Measurements from ENCODE around the gene NISCH. TPM values are rescaled to one million over a fixed set of nuclear protein-coding genes. Genes with fewer than 3 reads are reported as not detected.

The NISCH gene
- total RNA-seq, 1 experiment from 2014 or later: 60.4 TPM

DNA sequence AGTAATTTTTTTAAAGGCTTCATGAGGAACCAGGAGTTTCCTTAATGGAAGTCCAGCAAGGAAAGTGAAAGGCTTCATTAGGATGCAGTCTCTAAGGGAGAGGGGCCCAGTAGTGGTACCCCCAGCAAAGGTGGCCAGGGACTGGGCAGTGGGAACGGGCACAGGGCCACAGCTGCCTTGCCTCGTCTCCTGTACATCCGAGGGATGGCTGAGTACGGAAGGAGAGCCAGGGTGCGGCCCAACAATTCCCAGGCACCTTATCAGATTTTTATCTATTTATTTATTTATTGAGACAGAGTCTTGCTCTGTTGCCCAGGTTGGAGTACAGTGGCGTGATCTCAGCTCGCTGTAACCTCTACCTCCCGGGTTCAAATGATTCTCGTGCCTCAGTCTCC is 25.0 kb upstream of the NISCH start:
- no TSS peak for BruUV-seq (replicated peaks)
- TF ChIP-seq, protein P1, sequence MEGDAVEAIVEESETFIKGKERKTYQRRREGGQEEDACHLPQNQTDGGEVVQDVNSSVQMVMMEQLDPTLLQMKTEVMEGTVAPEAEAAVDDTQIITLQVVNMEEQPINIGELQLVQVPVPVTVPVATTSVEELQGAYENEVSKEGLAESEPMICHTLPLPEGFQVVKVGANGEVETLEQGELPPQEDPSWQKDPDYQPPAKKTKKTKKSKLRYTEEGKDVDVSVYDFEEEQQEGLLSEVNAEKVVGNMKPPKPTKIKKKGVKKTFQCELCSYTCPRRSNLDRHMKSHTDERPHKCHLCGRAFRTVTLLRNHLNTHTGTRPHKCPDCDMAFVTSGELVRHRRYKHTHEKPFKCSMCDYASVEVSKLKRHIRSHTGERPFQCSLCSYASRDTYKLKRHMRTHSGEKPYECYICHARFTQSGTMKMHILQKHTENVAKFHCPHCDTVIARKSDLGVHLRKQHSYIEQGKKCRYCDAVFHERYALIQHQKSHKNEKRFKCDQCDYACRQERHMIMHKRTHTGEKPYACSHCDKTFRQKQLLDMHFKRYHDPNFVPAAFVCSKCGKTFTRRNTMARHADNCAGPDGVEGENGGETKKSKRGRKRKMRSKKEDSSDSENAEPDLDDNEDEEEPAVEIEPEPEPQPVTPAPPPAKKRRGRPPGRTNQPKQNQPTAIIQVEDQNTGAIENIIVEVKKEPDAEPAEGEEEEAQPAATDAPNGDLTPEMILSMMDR (conservative IDR thresholded peaks at IDR 0.05; ENCODE audit: low read depth, low read length): no peak
- no peak for TF ChIP-seq EZH2phosphoT487 (IDR thresholded peaks at IDR 0.05; ENCODE audit: borderline replicate concordance, low read length)
- no peak for TF ChIP-seq EZH2 (IDR thresholded peaks at IDR 0.05; ENCODE audit: low read length, unreplicated experiment)
- Histone ChIP-seq H2AFZ (ENCODE audit: low read length) (no peak overlapping the region), H3K79me2 (ENCODE audit: low read length) (no peaks in the 10 kb centered on the region), H3K9me3 (ENCODE audit: low read length) (no peaks in the 10 kb centered on the region), H3K27me3 (ENCODE audit: low read length) (no peaks in the 10 kb centered on the region), H3K36me3 (ENCODE audit: low read depth, low read length) (no peaks in the 10 kb centered on the region), H3K4me3 (ENCODE audit: low read length) (no peak overlapping the region), H3K9me2 (replicated peaks; ENCODE audit: low read length) (no peaks in the 10 kb centered on the region), H3K9ac (ENCODE audit: low read length) (no peak overlapping the region), H4K20me1 (ENCODE audit: low read length) (no peaks in the 10 kb centered on the region), H3F3A (ENCODE audit: low read length, unreplicated experiment) (no peaks in the 10 kb centered on the region), H3K4me1 (ENCODE audit: insufficient read depth, low read length) (no peaks in the 10 kb centered on the region), H3K4me2 (ENCODE audit: low read length) (no peak overlapping the region), H3K27ac (ENCODE audit: low read length) (no peak overlapping the region)
- no peak for ATAC-seq
- DNase-seq: no peak
- intact Hi-C loops (cut with micrococcal nuclease): no loop called here
- ChIA-PET POLR2A (ENCODE audit: unreplicated experiment) (no interaction called here), CTCF (no interaction called here)

DNA sequence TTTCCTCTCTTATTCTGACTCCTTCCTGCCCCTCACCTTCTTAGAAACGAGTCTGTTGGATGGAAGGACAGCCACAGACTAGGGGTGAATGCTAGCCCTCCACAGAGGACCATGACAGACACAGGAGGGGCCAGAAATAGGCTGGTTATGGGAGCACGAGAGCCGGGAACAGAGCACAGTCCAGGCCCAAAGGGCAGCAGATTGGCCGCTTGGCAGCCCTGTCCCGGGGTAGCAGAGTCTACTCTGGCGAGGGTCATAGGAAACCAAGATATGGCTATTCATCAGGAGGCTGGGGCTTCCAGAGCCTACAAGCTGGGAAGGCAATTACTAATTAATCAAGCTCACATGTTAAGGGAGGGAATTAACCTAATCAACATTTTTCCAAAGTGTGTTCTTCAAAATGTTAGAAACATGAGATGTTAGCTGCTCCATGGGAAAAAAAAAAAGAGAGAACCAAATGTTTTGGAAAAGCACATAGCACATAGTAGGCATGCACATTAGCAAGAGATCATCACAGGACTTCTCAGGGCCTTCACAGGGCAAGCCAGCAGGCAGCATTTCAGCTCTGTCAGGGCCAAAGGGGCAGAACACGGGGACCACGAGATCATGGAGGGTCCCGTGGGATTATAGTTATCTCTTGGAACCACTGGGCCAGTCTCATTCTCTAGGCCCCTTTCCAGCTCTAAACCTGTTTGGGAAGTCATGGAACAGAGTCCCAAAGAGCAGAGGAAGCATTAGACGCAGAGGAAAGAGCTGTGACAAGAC is 23.8 kb upstream of the NISCH start:
- no TSS peak for BruUV-seq (replicated peaks)
- CTCF ChIA-PET: no interaction called here
- intact Hi-C loops (cut with micrococcal nuclease): no loop called here

DNA sequence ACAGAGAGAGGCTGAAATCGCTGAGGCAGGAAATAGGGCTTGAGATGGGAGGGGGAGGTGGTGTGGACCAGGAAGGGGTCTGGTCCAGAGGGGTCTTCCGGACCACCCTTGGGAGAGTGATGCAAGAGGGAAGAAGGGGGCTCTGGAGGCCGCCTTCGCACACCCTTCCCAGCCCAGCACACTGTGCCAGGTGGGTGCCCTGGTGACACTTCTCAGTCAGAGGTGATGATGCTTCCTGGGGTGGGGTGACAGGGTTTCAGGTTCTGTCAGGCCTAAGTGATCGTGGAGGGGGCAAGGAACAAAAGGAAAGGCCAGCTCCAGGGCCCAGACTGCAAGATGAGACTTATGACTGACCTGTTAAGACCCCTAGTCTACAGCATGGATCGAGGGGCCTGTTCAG is 23.2 kb upstream of the NISCH start:
- Histone ChIP-seq H3K27me3 (ENCODE audit: low read length) (no peaks in the 10 kb centered on the region), H2AFZ (ENCODE audit: low read length) (no peak overlapping the region), H4K20me1 (ENCODE audit: low read length) (no peaks in the 10 kb centered on the region), H3K79me2 (ENCODE audit: low read length) (no peaks in the 10 kb centered on the region), H3K4me3 (ENCODE audit: low read length) (no peak overlapping the region), H3K27ac (ENCODE audit: low read length) (no peak overlapping the region), H3K4me1 (ENCODE audit: insufficient read depth, low read length) (no peaks in the 10 kb centered on the region), H3K9ac (ENCODE audit: low read length) (no peak overlapping the region), H3K4me2 (ENCODE audit: low read length) (no peak overlapping the region), H3K9me3 (ENCODE audit: low read length) (no peaks in the 10 kb centered on the region), H3F3A (ENCODE audit: low read length, unreplicated experiment) (no peaks in the 10 kb centered on the region), H3K9me2 (replicated peaks; ENCODE audit: low read length) (no peaks in the 10 kb centered on the region), H3K36me3 (ENCODE audit: low read depth, low read length) (no peaks in the 10 kb centered on the region)
- intact Hi-C loops (cut with micrococcal nuclease): no loop called here
- TF ChIP-seq EZH2phosphoT487 (IDR thresholded peaks at IDR 0.05; ENCODE audit: borderline replicate concordance, low read length) (no peak), EZH2 (IDR thresholded peaks at IDR 0.05; ENCODE audit: low read length, unreplicated experiment) (no peak)
- TF ChIP-seq, protein P1 (conservative IDR thresholded peaks at IDR 0.05; ENCODE audit: low read depth, low read length): no peak
- ChIA-PET CTCF (no interaction called here), POLR2A (ENCODE audit: unreplicated experiment) (no interaction called here)
- no TSS peak for BruUV-seq (replicated peaks)
- no peak for ATAC-seq
- no peak for DNase-seq

More for the DNA sequence above, 23.8 kb upstream of the NISCH start:
- TF ChIP-seq EZH2phosphoT487 (IDR thresholded peaks at IDR 0.05; ENCODE audit: borderline replicate concordance, low read length) (no peak), EZH2 (IDR thresholded peaks at IDR 0.05; ENCODE audit: low read length, unreplicated experiment) (no peak)
- TF ChIP-seq, protein P1 (conservative IDR thresholded peaks at IDR 0.05; ENCODE audit: low read depth, low read length): no peak
- Histone ChIP-seq H4K20me1 (ENCODE audit: low read length) (no peaks in the 10 kb centered on the region), H3K4me3 (ENCODE audit: low read length) (no peak overlapping the region), H3K36me3 (ENCODE audit: low read depth, low read length) (no peaks in the 10 kb centered on the region), H3K79me2 (ENCODE audit: low read length) (no peaks in the 10 kb centered on the region), H3K4me2 (ENCODE audit: low read length) (no peak overlapping the region), H3K27ac (ENCODE audit: low read length) (no peak overlapping the region), H3K9ac (ENCODE audit: low read length) (no peak overlapping the region), H3F3A (ENCODE audit: low read length, unreplicated experiment) (no peaks in the 10 kb centered on the region), H3K4me1 (ENCODE audit: insufficient read depth, low read length) (no peaks in the 10 kb centered on the region), H3K27me3 (ENCODE audit: low read length) (no peaks in the 10 kb centered on the region), H3K9me2 (replicated peaks; ENCODE audit: low read length) (no peaks in the 10 kb centered on the region), H2AFZ (ENCODE audit: low read length) (no peak overlapping the region), H3K9me3 (ENCODE audit: low read length) (no peaks in the 10 kb centered on the region)
- POLR2A ChIA-PET (ENCODE audit: unreplicated experiment): interaction anchor here (0.6 to 0.7 kb wide), 2 partner anchors 17 to 621 kb away, joined by 7 to 15 read pairs; no protein-coding TSS in a partner anchor
- no peak for ATAC-seq
- no peak for DNase-seq

All from PC-3 (cell line).